ENCODE results near the gene ADK. TPM values are rescaled to one million over a fixed set of nuclear protein-coding genes. Genes with fewer than 3 reads are reported as not detected.
A peak's percentile ranks its signal among the peaks of the same experiment; 100 is the strongest.
"Not testable (repeated sequence)": the region's sequence is repeated elsewhere in the genome, so short reads cannot be mapped to it uniquely, and the experiment has no call there.

ADK gene
- total RNA-seq, 3 donors from 2014 or later (not counting 1 experiment from before 2014, with no cell fraction given) = 13.4 to 16.1 (median 14.1) TPM

DNA sequence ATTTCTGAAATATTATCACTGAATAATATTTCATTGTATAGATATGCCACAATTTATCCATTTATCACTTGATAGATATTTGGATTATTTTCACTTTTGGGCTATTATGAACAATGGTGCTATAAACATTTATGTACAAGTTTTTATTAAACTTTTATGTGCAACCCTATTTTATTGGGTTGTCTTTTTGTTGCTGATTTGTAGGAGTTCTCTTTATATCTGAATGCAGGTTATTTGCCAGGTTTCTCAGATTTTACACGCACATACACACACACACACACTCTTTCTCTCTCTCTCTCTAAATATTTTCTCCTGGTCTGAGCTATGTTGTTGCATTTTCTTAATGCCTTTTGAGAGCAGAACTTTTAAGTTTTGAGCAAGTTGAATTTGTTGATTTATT is 36.2 kb downstream of the ADK start:
- Histone ChIP-seq H3K27me3 (ENCODE audit: control insufficient read depth, insufficient read depth, low read length) (no peaks in the 10 kb centered on the region), H3K36me3 (ENCODE audit: control insufficient read depth, insufficient read depth, low read length) (no peaks in the 10 kb centered on the region), H3K4me3 (ENCODE audit: low read length) (no peak overlapping the region), H3K9me3 (ENCODE audit: control insufficient read depth, insufficient read depth, low read length) (no peaks in the 10 kb centered on the region), H3K27ac (ENCODE audit: low read length) (no peak overlapping the region), H3K4me1 (ENCODE audit: control insufficient read depth, insufficient read depth, low read length) (peaks cover 10% of the 10 kb centered on the region)
- Mint-ChIP-seq H3K4me1 (peaks cover 14 to 19% of the 10 kb centered on the region in 2 donors), H3K27me3 (ENCODE audit: low read depth in 2 of 2) (no peaks in the 10 kb centered on the region), H3K4me3 (no peak overlapping the region), H3K27ac (no peak overlapping the region), H3K36me3 (no peaks in the 10 kb centered on the region), H3K9me3 (no peaks in the 10 kb centered on the region)
- TF ChIP-seq CTCF (IDR thresholded peaks at IDR 0.05) = no peak
- DNase-seq (no peak), ATAC-seq (no peak)
- intact Hi-C loops (cut with micrococcal nuclease) = no loop called here
- WGBS (ENCODE audit: insufficient coverage) = no CpG with 5 or more reads among the region's 1 CpG

GRCh38 chr10:74188617-74189016 is 37.6 kb downstream of the ADK start:
- H3K27ac Mint-ChIP-seq; H3K4me3 ChIP-seq (ENCODE audit: low read length); DNase-seq; H3K27me3 Mint-ChIP-seq (ENCODE audit: low read depth in 2 of 2); H3K27ac ChIP-seq (ENCODE audit: low read length); H3K36me3 ChIP-seq (ENCODE audit: control insufficient read depth, insufficient read depth, low read length); H3K36me3 Mint-ChIP-seq; H3K9me3 Mint-ChIP-seq; intact Hi-C loops (cut with micrococcal nuclease); H3K9me3 ChIP-seq (ENCODE audit: control insufficient read depth, insufficient read depth, low read length); H3K4me3 Mint-ChIP-seq; ATAC-seq; H3K27me3 ChIP-seq (ENCODE audit: control insufficient read depth, insufficient read depth, low read length): not testable (repeated sequence)
- 96% methylated on average over 13 of the region's 13 CpGs for WGBS (ENCODE audit: insufficient coverage)
- peaks cover 14 to 19% of the 10 kb centered on the region in 2 donors for H3K4me1 Mint-ChIP-seq
- peaks cover 10% of the 10 kb centered on the region for H3K4me1 ChIP-seq (ENCODE audit: control insufficient read depth, insufficient read depth, low read length)

GRCh38 chr10:74189999-74190421 is 39.0 kb downstream of the ADK start:
- Mint-ChIP-seq H3K4me1 (peaks cover 14 to 19% of the 10 kb centered on the region in 2 donors), H3K27me3 (ENCODE audit: low read depth in 2 of 2) (no peaks in the 10 kb centered on the region), H3K27ac (peak overlapping the region; percentile 69 to 90), H3K9me3 (no peaks in the 10 kb centered on the region), H3K4me3 (peak overlapping the region; percentile 39), H3K36me3 (no peaks in the 10 kb centered on the region)
- Histone ChIP-seq H3K4me3 (ENCODE audit: low read length) (no peak overlapping the region), H3K27me3 (ENCODE audit: control insufficient read depth, insufficient read depth, low read length) (no peaks in the 10 kb centered on the region), H3K36me3 (ENCODE audit: control insufficient read depth, insufficient read depth, low read length) (no peaks in the 10 kb centered on the region), H3K27ac (ENCODE audit: low read length) (peak overlapping the region; percentile 55), H3K4me1 (ENCODE audit: control insufficient read depth, insufficient read depth, low read length) (peaks cover 10% of the 10 kb centered on the region), H3K9me3 (ENCODE audit: control insufficient read depth, insufficient read depth, low read length) (no peaks in the 10 kb centered on the region)
- intact Hi-C loops (cut with micrococcal nuclease) = no loop called here
- no peak for TF ChIP-seq CTCF (IDR thresholded peaks at IDR 0.05)
- WGBS (ENCODE audit: insufficient coverage) = 4% methylated on average over 3 of the region's 3 CpGs
- ATAC-seq (peak; percentile 73 to 79 (median 78)), DNase-seq (peak in 1 of 2 donors; percentile 66)

DNA sequence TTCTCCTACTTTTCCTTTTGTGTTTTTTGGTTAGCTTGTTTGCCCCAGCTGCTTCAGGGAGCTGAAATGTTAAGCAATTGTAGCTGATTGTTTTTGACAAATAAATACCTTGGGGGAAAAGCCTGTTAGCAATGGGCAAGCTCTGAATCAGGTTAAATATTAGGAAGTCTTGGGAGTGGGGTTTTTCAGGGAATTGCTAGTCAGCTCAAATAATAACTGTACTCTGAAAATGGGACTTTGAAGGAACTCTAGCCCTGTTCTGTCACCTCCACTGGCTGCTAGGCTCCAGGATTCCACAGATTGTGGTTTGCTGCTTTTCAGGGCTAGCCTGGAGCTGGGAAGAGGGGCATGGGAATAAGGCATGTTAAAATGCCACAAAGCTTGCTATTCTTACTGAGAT is 39.5 kb downstream of the ADK start:
- no peak for ATAC-seq
- H3K9me3 ChIP-seq (ENCODE audit: control insufficient read depth, insufficient read depth, low read length) = no peaks in the 10 kb centered on the region
- peaks cover 10% of the 10 kb centered on the region for H3K4me1 ChIP-seq (ENCODE audit: control insufficient read depth, insufficient read depth, low read length)
- Mint-ChIP-seq H3K27ac (peak overlapping the region; percentile 69 to 90), H3K4me3 (peak overlapping the region; percentile 39), H3K9me3 (no peaks in the 10 kb centered on the region), H3K27me3 (ENCODE audit: low read depth in 2 of 2) (no peaks in the 10 kb centered on the region), H3K36me3 (no peaks in the 10 kb centered on the region), H3K4me1 (peaks cover 14 to 19% of the 10 kb centered on the region in 2 donors)
- no peak overlapping the region for H3K4me3 ChIP-seq (ENCODE audit: low read length)
- no peaks in the 10 kb centered on the region for H3K36me3 ChIP-seq (ENCODE audit: control insufficient read depth, insufficient read depth, low read length)
- no peak for TF ChIP-seq CTCF (IDR thresholded peaks at IDR 0.05)
- no peaks in the 10 kb centered on the region for H3K27me3 ChIP-seq (ENCODE audit: control insufficient read depth, insufficient read depth, low read length)
- peak overlapping the region; percentile 55 for H3K27ac ChIP-seq (ENCODE audit: low read length)
- intact Hi-C loops (cut with micrococcal nuclease) = no loop called here
- DNase-seq = no peak
